ENCODE results near the gene SLC45A1.

- TF ChIP-seq CTCF (IDR thresholded peaks at IDR 0.05) (no peak), POLR2A (IDR thresholded peaks at IDR 0.05) (no peak)
These were observed 4.7 kb upstream of the SLC45A1 start for GRCh38 chr1:8313231-8313630.

Data from suprapubic skin (tissue), 3 donors.